Measurements from ENCODE around the gene SEMA3C.

DNA sequence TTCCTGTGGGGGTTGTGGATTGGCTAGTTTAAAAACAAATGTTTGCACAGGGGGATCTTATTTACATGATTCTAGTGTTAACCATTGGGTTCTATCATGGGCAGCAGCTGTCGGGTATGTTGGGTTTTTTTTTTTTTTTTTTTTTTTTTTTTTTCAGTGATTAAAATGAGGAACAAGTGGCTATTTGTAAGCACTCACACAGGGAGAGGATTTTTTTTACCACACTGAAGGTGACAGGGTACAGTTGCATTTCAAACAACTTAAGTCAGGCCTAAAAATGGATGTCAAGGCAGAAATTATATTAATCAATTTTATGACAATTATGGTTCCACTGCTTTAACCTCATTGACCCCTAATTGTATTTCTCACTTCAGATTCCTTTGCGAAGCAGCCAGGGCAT is 187.6 kb downstream of the SEMA3C start:
- TF ChIP-seq, protein P1, sequence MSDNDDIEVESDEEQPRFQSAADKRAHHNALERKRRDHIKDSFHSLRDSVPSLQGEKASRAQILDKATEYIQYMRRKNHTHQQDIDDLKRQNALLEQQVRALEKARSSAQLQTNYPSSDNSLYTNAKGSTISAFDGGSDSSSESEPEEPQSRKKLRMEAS (IDR thresholded peaks at IDR 0.05) = no peak
- TF ChIP-seq EP300 (IDR thresholded peaks at IDR 0.05; ENCODE audit: borderline replicate concordance) (no peak), EGR1 (IDR thresholded peaks at IDR 0.05) (no peak), YY1 (IDR thresholded peaks at IDR 0.05; ENCODE audit: low read depth) (no peak), USF1 (IDR thresholded peaks at IDR 0.05) (no peak), ZBTB7A (IDR thresholded peaks at IDR 0.05; ENCODE audit: low read depth) (no peak), REST (IDR thresholded peaks at IDR 0.05; ENCODE audit: low read depth) (no peak), TEAD4 (IDR thresholded peaks at IDR 0.05) (no peak), CEBPB (IDR thresholded peaks at IDR 0.05) (no peak), RAD21 (IDR thresholded peaks at IDR 0.05; ENCODE audit: low read depth) (no peak), TAF1 (IDR thresholded peaks at IDR 0.05; ENCODE audit: low read depth) (no peak), CREB1 (IDR thresholded peaks at IDR 0.05; ENCODE audit: low read depth) (no peak), FOXM1 (IDR thresholded peaks at IDR 0.05; ENCODE audit: borderline replicate concordance, low read depth) (no peak)

Data from Ishikawa (cell line).